Keratinocyte (primary cell): Measurements from ENCODE around the gene CDK14.

Source experiments
- EZH2 ChIP-seq: IDR thresholded peaks from one replicate; pipeline ENCODE4 v1.6.1; 2012; ENCODE audit warnings: inconsistent platforms, mild to moderate bottlenecking, low read length, moderate library complexity
- TF ChIP-seq, protein P1 (sequence below), 3 experiments: IDR thresholded peaks in 1 of 3; conservative IDR thresholded peaks in 1 of 3; optimal IDR thresholded peaks in 1 of 3; 2 replicates in 2 of 3; 3 replicates in 1 of 3; pipeline versions ENCODE3 to v1.5.1; 2011; ENCODE audit warnings: low read length in 3 of 3, mild to moderate bottlenecking in 3 of 3, moderate library complexity in 2 of 3, control low read depth in 1 of 3, inconsistent platforms in 1 of 3; ENCODE audit not compliant: insufficient read depth in 2 of 3; ENCODE audit errors: extremely low read depth in 1 of 3

DNA sequence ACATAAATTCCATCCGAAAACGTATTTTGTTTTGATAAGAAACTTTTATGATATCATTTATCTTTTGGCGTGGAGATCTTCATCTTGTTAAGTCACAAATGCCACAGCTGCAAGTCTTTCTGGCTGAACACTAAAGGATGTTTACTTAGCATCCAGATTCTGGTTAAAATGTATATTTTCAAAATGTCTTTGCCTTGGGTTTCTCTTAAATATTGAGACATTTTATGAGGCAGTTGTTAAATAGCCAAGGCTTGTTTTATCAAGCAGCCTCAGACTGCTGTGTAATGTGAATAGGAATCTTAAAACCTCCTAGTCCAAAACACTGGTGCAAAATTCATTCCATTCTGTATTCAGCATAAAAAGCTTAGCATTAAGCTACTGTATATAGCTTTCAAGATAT lies 531.8 kb downstream of the CDK14 start:
- TF ChIP-seq, protein P1, sequence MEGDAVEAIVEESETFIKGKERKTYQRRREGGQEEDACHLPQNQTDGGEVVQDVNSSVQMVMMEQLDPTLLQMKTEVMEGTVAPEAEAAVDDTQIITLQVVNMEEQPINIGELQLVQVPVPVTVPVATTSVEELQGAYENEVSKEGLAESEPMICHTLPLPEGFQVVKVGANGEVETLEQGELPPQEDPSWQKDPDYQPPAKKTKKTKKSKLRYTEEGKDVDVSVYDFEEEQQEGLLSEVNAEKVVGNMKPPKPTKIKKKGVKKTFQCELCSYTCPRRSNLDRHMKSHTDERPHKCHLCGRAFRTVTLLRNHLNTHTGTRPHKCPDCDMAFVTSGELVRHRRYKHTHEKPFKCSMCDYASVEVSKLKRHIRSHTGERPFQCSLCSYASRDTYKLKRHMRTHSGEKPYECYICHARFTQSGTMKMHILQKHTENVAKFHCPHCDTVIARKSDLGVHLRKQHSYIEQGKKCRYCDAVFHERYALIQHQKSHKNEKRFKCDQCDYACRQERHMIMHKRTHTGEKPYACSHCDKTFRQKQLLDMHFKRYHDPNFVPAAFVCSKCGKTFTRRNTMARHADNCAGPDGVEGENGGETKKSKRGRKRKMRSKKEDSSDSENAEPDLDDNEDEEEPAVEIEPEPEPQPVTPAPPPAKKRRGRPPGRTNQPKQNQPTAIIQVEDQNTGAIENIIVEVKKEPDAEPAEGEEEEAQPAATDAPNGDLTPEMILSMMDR (optimal IDR thresholded peaks at IDR 0.05 in 1 of 3, IDR thresholded peaks at IDR 0.05 in 1 of 3, conservative IDR thresholded peaks at IDR 0.05 in 1 of 3; ENCODE audit: extremely low read depth in 1 of 3, insufficient read depth in 2 of 3, low read length in 3 of 3), result no peak
- TF ChIP-seq EZH2, result no peak
